Endothelial cell (in vitro differentiated cells): Measurements from ENCODE around the gene ASTN1. TPM values are rescaled to one million over a fixed set of nuclear protein-coding genes. Genes with fewer than 3 reads are reported as not detected.

ENCODE experiments used
- DNase-seq: peaks from one replicate; pipeline ENCODE4 v3.0.0; 2021; ENCODE audit warnings: low spot score
- H3K27ac Mint-ChIP-seq: one replicate; pipeline ENCODE4 v1.8.0; 2021; ENCODE audit warnings: mixed read lengths, inconsistent platforms; ENCODE audit not compliant: unreplicated experiment
- H3K27me3 Mint-ChIP-seq: one replicate; pipeline ENCODE4 v1.8.0; 2021; ENCODE audit warnings: mild to moderate bottlenecking, moderate library complexity, mixed read lengths, inconsistent platforms; ENCODE audit not compliant: unreplicated experiment
- H3K36me3 Mint-ChIP-seq: one replicate; pipeline ENCODE4 v1.8.0; 2021; ENCODE audit warnings: mild to moderate bottlenecking, low read depth, mixed read lengths, inconsistent platforms; ENCODE audit not compliant: unreplicated experiment
- H3K4me1 Mint-ChIP-seq: one replicate; pipeline ENCODE4 v1.8.0; 2021; ENCODE audit warnings: mild to moderate bottlenecking, mixed read lengths, inconsistent platforms; ENCODE audit not compliant: unreplicated experiment
- H3K4me3 Mint-ChIP-seq: one replicate; pipeline ENCODE4 v1.8.0; 2021; ENCODE audit warnings: mild to moderate bottlenecking, mixed read lengths, inconsistent platforms; ENCODE audit not compliant: unreplicated experiment
- H3K9me3 Mint-ChIP-seq: one replicate; pipeline ENCODE4 v1.8.0; 2021; ENCODE audit warnings: mixed read lengths, inconsistent platforms; ENCODE audit not compliant: unreplicated experiment
- total RNA-seq: library from RNA; stranded (reverse); fragmentation: NEBNext Ultra II Directional; extraction: Animal tissue kit (Norgen Biotek cat#: 25700); gene quantifications from one replicate; pipeline ENCODE4 v1.2.1, GENCODE V29; 2021; ENCODE audit not compliant: unreplicated experiment
- TF ChIP-seq, protein P1 (sequence below): fragments of 200-600 bp; sonication (generic); IDR thresholded peaks from one replicate; pipeline ENCODE4 v1.5.0; 2021; ENCODE audit warnings: antibody characterized with exemption; ENCODE audit not compliant: unreplicated experiment

ASTN1 gene
- total RNA-seq, 1 donor from 2014 or later: 66.6 TPM

DNA sequence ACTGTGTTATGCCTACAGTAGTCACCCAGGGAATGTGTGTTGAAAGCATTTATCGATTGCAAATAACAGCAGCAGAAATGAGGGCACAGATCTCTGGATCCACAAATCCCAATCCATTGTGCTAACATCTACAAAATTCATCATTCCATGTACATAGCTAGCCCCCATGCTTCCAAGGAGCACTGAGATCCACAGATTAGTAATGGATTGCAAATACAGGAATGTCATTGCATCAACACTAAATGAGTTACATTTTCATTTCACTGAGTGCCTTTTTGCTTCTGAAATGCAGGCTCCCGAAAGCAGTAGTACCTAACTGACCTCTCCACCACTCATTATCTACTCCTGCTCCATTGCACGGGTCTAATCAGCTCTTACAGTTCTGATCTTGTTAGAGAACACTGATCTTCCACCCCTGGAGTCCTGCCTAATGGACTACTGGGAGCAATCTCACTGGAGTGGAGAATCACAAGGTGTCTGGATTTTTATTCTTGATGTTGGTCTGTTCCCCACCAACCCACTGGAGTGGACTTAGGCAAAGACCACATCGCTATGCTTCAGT is 30.5 kb downstream of the ASTN1 start:
- Mint-ChIP-seq H3K4me3 (no peak overlapping the region), H3K27me3 (no peaks in the 10 kb centered on the region), H3K36me3 (peaks cover 3% of the 10 kb centered on the region), H3K27ac (no peak overlapping the region), H3K9me3 (no peaks in the 10 kb centered on the region), H3K4me1 (peaks cover 22% of the 10 kb centered on the region)
- no peak for DNase-seq
- TF ChIP-seq, protein P1, sequence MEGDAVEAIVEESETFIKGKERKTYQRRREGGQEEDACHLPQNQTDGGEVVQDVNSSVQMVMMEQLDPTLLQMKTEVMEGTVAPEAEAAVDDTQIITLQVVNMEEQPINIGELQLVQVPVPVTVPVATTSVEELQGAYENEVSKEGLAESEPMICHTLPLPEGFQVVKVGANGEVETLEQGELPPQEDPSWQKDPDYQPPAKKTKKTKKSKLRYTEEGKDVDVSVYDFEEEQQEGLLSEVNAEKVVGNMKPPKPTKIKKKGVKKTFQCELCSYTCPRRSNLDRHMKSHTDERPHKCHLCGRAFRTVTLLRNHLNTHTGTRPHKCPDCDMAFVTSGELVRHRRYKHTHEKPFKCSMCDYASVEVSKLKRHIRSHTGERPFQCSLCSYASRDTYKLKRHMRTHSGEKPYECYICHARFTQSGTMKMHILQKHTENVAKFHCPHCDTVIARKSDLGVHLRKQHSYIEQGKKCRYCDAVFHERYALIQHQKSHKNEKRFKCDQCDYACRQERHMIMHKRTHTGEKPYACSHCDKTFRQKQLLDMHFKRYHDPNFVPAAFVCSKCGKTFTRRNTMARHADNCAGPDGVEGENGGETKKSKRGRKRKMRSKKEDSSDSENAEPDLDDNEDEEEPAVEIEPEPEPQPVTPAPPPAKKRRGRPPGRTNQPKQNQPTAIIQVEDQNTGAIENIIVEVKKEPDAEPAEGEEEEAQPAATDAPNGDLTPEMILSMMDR: no peak

- H3K36me3 Mint-ChIP-seq: peaks cover 7% of the 10 kb centered on the region
- no peak overlapping the region for H3K27ac Mint-ChIP-seq
- no peak overlapping the region for H3K4me3 Mint-ChIP-seq
- TF ChIP-seq, protein P1: no peak
- H3K9me3 Mint-ChIP-seq: no peaks in the 10 kb centered on the region
- no peaks in the 10 kb centered on the region for H3K27me3 Mint-ChIP-seq
- H3K4me1 Mint-ChIP-seq: peaks cover 18% of the 10 kb centered on the region
- no peak for DNase-seq
These were observed 32.4 kb downstream of the ASTN1 start for GRCh38 chr1:177132141-177132540.

GRCh38 chr1:177131723-177132122 is 32.8 kb downstream of the ASTN1 start:
- TF ChIP-seq, protein P1: no peak
- no peak overlapping the region for H3K4me3 Mint-ChIP-seq
- peaks cover 7% of the 10 kb centered on the region for H3K36me3 Mint-ChIP-seq
- H3K4me1 Mint-ChIP-seq: peaks cover 19% of the 10 kb centered on the region
- no peaks in the 10 kb centered on the region for H3K9me3 Mint-ChIP-seq
- H3K27ac Mint-ChIP-seq: no peak overlapping the region
- no peak for DNase-seq
- no peaks in the 10 kb centered on the region for H3K27me3 Mint-ChIP-seq

DNA sequence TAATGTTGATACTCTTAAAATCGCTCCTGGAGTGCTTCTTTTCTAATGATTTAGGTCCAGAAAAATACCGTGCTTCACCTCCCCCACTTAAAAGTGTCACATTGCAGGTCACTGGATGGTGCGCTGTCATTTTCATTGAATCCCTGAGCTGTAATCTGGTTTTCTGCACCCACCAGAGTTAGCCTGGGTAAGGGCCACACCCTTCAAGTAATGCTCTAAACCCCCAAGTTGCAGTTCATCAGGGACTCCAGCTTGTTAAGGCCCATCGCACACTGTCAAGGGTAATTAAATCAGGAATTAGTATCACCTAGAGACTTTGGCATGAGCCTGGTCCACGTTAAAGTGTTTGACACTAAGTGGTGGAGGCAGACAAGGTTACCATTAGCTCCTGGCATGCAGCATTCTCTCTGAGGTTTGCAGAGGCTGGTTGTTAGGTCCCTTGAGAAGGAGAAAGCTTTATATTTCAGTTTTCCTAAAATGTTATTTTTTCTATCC is 34.0 kb downstream of the ASTN1 start:
- peaks cover 7% of the 10 kb centered on the region for H3K36me3 Mint-ChIP-seq
- no peaks in the 10 kb centered on the region for H3K9me3 Mint-ChIP-seq
- DNase-seq: no peak
- H3K27ac Mint-ChIP-seq: no peak overlapping the region
- H3K4me3 Mint-ChIP-seq: no peak overlapping the region
- TF ChIP-seq, protein P1: no peak
- H3K27me3 Mint-ChIP-seq: no peaks in the 10 kb centered on the region
- peaks cover 25% of the 10 kb centered on the region for H3K4me1 Mint-ChIP-seq

DNA sequence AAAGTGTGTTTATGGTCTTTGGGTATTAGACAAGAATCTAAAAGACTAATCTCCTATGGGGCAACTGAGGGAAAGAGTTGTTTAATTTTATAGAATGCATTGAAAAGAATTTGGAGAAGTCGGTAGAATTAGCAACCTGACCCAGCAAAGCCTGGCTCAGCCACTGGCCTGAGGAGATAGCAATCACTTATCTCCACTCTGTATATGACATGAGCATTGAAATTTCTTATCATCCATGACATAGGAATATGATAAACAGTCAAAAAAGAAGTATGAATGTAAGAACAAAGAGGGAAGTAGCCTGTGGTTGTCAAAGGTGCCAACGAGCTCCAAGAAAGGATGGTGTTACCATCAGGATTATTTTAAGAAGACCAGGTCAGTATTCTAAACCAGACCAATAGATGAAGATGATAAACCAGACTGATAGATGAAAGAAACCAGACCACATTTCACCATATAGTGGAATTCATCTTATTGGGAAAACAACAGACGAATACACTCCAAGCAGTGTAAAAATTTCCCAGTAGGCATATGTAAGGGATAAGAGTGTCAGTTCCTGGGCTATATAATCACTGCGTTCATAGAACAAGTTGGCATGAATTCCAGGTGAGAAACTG is 35.7 kb downstream of the ASTN1 start:
- TF ChIP-seq, protein P1: no peak
- peaks cover 7% of the 10 kb centered on the region for H3K36me3 Mint-ChIP-seq
- H3K9me3 Mint-ChIP-seq: no peaks in the 10 kb centered on the region
- no peak overlapping the region for H3K27ac Mint-ChIP-seq
- DNase-seq: no peak
- no peaks in the 10 kb centered on the region for H3K27me3 Mint-ChIP-seq
- H3K4me1 Mint-ChIP-seq: peaks cover 16% of the 10 kb centered on the region
- H3K4me3 Mint-ChIP-seq: peak overlapping the region; percentile 26
